ENCODE data around the gene CPNE4.

DNA sequence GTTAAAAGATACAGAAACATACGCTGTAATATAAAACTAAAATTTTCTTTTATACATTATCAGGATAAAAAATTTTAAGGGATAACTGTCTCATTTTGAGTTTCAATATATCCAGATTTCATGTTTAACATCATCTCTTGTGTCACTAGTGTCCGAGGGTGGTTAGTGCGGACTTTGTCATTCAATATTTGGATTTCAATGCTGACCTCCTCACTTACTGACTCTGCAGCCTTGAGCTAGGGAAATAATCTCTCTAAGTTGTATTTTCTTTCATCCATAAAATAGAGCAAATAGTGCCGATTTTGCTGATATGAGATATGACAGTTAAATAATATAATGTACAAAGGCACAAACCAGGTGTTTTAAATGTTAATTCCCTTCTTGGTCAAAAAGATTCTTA is 203.2 kb downstream of the CPNE4 start:
- TF ChIP-seq, protein P1, sequence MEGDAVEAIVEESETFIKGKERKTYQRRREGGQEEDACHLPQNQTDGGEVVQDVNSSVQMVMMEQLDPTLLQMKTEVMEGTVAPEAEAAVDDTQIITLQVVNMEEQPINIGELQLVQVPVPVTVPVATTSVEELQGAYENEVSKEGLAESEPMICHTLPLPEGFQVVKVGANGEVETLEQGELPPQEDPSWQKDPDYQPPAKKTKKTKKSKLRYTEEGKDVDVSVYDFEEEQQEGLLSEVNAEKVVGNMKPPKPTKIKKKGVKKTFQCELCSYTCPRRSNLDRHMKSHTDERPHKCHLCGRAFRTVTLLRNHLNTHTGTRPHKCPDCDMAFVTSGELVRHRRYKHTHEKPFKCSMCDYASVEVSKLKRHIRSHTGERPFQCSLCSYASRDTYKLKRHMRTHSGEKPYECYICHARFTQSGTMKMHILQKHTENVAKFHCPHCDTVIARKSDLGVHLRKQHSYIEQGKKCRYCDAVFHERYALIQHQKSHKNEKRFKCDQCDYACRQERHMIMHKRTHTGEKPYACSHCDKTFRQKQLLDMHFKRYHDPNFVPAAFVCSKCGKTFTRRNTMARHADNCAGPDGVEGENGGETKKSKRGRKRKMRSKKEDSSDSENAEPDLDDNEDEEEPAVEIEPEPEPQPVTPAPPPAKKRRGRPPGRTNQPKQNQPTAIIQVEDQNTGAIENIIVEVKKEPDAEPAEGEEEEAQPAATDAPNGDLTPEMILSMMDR (IDR thresholded peaks at IDR 0.05 in 4 of 5, conservative IDR thresholded peaks at IDR 0.05 in 1 of 5): no peak
- TF ChIP-seq POLR2A (IDR thresholded peaks at IDR 0.05): no peak
